ENCODE data around the gene OSBPL5. TPM values are rescaled to one million over a fixed set of nuclear protein-coding genes. Genes with fewer than 3 reads are reported as not detected.

Gene OSBPL5
- total and polyA plus RNA-seq, 4 donors: 15.2 to 51.5 (median 28.3) TPM

DNA sequence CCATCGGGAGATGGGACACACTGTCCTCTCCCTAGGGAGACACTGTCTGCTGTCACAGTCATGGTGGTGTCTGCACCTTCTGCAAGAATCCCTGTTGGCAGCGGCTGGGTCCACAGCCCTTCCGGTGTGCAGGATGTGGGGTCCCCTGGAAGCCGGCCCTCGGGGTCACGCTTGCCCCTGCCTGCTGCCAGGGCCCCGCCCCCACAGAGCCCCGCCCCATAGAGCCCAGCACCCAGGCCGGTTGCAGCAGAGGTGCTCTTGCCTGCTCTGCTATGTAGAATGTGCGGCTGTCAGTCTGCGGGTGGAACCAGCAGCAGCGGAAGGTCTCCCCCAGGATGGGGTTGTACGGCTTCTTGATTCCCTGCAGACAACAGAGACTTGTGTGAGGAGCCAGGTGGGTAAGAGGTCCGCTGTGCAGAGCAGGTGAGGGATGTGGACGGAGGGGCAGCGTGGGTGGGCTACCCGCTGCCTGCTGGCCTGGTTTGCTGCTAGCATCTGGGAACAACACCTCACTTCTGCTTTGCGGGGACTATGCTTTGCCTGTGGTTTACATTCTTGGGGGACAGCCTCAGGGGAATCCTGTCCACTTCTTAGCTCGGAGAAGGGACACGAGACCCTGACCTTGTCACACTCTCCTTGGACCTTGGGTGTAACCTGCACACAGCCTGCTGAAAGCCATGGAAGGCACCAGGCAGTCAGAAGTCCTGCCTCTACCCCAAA lies 63.0 kb downstream of the OSBPL5 start:
- TF ChIP-seq, protein P1, sequence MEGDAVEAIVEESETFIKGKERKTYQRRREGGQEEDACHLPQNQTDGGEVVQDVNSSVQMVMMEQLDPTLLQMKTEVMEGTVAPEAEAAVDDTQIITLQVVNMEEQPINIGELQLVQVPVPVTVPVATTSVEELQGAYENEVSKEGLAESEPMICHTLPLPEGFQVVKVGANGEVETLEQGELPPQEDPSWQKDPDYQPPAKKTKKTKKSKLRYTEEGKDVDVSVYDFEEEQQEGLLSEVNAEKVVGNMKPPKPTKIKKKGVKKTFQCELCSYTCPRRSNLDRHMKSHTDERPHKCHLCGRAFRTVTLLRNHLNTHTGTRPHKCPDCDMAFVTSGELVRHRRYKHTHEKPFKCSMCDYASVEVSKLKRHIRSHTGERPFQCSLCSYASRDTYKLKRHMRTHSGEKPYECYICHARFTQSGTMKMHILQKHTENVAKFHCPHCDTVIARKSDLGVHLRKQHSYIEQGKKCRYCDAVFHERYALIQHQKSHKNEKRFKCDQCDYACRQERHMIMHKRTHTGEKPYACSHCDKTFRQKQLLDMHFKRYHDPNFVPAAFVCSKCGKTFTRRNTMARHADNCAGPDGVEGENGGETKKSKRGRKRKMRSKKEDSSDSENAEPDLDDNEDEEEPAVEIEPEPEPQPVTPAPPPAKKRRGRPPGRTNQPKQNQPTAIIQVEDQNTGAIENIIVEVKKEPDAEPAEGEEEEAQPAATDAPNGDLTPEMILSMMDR (IDR thresholded peaks at IDR 0.05; ENCODE audit: control extremely low read depth, extremely low read depth): no peak
- Histone ChIP-seq H3K36me3 (ENCODE audit: control insufficient read depth in 4 of 4, insufficient read depth in 4 of 4, low read length in 4 of 4) (peaks cover 0 to 34% (median 9%) of the 10 kb centered on the region in 4 donors), H3K9ac (ENCODE audit: insufficient read depth in 1 of 2, low read length in 2 of 2) (no peak overlapping the region), H3K9me3 (ENCODE audit: control insufficient read depth in 4 of 4, insufficient read depth in 3 of 4, low read length in 3 of 4) (no peaks in the 10 kb centered on the region), H3K4me1 (ENCODE audit: control insufficient read depth in 5 of 5, insufficient read depth in 5 of 5, low read length in 5 of 5) (peaks cover 0 to 4% (median 0%) of the 10 kb centered on the region in 5 donors), H3K27ac (ENCODE audit: low read depth in 1 of 2, low read length in 1 of 2) (no peak overlapping the region), H3K4me3 (no peak overlapping the region), H3K27me3 (ENCODE audit: control insufficient read depth in 3 of 3, insufficient read depth in 3 of 3, low read length in 2 of 3) (no peaks in the 10 kb centered on the region)
- no peak for DNase-seq
- 89% methylated on average over 20 of the region's 20 CpGs for WGBS, 2 donors
- no peak for ATAC-seq (ENCODE audit: insufficient read depth, low FRiP score)

DNA sequence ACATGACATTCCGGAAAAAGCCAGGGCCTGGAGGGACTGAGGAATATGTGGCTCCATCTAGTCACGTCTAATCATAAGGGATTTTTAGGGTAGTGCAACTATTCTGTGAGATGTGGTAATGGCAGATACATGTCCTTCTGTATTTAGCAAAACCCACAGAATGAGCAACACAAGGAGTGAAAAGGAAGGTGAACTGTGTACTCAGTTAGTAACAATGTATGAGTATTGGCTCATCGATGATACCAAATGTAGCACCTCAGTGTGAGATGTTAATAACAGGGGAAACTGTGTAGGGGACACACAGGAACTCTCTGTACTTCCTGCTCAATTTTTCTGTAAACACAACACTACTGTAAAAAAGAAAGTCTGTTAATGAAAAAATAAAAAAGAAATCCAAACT lies 65.9 kb downstream of the OSBPL5 start:
- no peak overlapping the region for H3K4me3 ChIP-seq
- peaks cover 0 to 17% (median 12%) of the 10 kb centered on the region in 4 donors for H3K36me3 ChIP-seq (ENCODE audit: control insufficient read depth in 4 of 4, insufficient read depth in 4 of 4, low read length in 4 of 4)
- H3K4me1 ChIP-seq (ENCODE audit: control insufficient read depth in 5 of 5, insufficient read depth in 5 of 5, low read length in 5 of 5): peaks cover 0 to 4% (median 0%) of the 10 kb centered on the region in 5 donors
- no peaks in the 10 kb centered on the region for H3K27me3 ChIP-seq (ENCODE audit: control insufficient read depth in 3 of 3, insufficient read depth in 3 of 3, low read length in 2 of 3)
- no peak overlapping the region for H3K9ac ChIP-seq (ENCODE audit: insufficient read depth in 1 of 2, low read length in 2 of 2)
- WGBS, 2 donors: 64 to 69% methylated on average over 3 of the region's 3 CpGs
- H3K27ac ChIP-seq (ENCODE audit: low read depth in 1 of 2, low read length in 1 of 2): no peak overlapping the region
- no peak for DNase-seq
- no peak for ATAC-seq (ENCODE audit: insufficient read depth, low FRiP score)
- H3K9me3 ChIP-seq (ENCODE audit: control insufficient read depth in 4 of 4, insufficient read depth in 3 of 4, low read length in 3 of 4): no peaks in the 10 kb centered on the region
- TF ChIP-seq, protein P1 (IDR thresholded peaks at IDR 0.05; ENCODE audit: control extremely low read depth, extremely low read depth): no peak

DNA sequence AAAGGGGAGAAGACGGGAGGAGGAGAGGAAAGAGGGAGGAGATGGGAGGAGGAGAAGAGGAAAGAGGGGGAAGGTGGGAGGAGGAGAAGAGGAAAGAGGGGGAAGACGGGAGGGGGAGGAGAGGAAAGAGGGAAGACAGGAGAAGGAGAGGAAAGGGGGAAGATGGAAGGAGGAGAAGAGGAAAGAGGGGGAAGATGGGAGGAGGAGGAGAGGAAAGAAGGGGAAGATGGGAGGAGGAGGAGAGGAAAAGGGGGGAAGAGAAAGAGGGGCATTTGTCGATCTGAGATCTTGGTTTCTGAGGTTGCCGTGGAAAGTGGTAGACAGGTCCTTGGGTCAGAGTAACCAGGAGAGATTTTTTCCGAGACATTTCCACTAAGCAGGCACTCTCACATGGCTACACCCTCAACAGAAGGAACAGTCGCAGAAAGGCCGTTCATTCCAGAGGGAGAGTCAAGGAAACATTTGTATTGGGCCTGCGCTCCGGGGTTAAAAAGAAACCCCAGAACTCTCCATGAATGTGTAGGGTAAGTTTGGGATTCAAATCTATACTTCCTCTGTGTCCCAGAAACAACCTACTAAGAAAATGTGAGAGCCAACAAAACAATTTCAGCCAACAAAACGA lies 68.1 kb downstream of the OSBPL5 start:
- 84 to 89% methylated on average over 10 of the region's 10 CpGs for WGBS, 2 donors
- DNase-seq: no peak
- Histone ChIP-seq H3K4me1 (ENCODE audit: control insufficient read depth in 5 of 5, insufficient read depth in 5 of 5, low read length in 5 of 5) (peaks cover 0 to 7% (median 0%) of the 10 kb centered on the region in 5 donors), H3K9me3 (ENCODE audit: control insufficient read depth in 4 of 4, insufficient read depth in 3 of 4, low read length in 3 of 4) (no peaks in the 10 kb centered on the region), H3K9ac (ENCODE audit: insufficient read depth in 1 of 2, low read length in 2 of 2) (no peak overlapping the region), H3K4me3 (no peak overlapping the region), H3K36me3 (ENCODE audit: control insufficient read depth in 4 of 4, insufficient read depth in 4 of 4, low read length in 4 of 4) (peaks cover 0 to 23% (median 12%) of the 10 kb centered on the region in 4 donors), H3K27me3 (ENCODE audit: control insufficient read depth in 3 of 3, insufficient read depth in 3 of 3, low read length in 2 of 3) (no peaks in the 10 kb centered on the region), H3K27ac (ENCODE audit: low read depth in 1 of 2, low read length in 1 of 2) (no peak overlapping the region)
- TF ChIP-seq, protein P1 (IDR thresholded peaks at IDR 0.05; ENCODE audit: control extremely low read depth, extremely low read depth): no peak
- ATAC-seq (ENCODE audit: insufficient read depth, low FRiP score): no peak

Data from lung (tissue), 12 donors.